Measurements from ENCODE around the gene CBLN3.
A peak's percentile ranks its signal among the peaks of the same experiment; 100 is the strongest.

Gene CBLN3

DNA sequence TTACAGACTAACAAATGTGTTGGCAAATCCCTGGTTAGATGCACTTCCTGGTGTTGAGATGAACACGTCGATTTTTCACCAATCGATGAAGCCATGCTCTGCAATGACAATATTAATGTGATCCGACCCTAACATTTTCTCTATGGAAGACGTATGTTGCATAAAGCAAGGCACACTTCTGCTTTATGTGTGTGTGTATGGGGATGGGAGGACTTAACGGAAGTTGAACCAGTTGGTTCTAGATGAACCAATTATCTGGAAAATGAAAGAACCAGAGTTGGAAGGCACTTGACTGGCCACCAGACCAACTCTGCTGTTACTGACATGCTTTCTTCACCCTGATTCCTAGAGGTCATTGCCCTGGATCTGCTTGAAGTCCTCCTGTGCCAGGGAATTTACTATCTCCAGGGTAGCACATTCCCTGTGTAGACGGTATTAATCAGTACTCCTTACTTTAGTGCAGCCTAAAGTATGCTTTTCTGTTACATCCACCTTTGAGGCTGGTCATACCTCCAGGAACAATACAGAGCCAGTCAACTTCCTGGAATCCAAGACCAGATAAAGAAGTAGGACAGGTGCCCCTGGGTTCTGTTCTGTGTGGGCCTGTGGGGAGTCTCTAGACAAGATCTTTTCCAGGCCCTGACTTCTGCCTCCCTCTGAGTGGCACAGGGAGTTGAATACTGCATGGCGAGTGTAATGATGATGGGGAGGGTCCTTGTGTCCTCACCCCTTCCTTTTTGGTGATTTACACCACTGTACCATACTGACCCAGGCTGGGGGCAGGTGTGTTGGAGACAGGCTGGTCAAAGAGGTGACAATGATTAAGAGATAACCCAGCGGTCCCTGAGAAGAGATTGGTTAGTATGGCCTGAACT is 9.0 kb upstream of the CBLN3 start:
- no peak for DNase-seq

DNA sequence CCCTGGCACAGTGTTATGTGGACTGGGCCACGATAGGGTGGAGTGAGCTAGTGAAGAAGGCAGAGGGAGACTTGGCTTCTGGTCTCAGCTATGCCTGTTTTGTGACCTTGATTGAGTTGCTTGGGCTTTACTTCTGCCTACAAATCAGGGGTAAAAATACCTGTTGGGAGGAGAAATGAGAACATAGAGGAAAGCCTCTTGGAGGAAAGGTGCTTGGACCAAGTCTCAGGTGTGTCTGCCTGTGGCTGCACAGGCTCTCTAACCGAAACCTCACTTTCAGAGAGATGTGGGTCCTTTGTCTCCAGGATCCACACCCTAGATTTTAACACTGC is 8.2 kb upstream of the CBLN3 start:
- no peak for DNase-seq

DNA sequence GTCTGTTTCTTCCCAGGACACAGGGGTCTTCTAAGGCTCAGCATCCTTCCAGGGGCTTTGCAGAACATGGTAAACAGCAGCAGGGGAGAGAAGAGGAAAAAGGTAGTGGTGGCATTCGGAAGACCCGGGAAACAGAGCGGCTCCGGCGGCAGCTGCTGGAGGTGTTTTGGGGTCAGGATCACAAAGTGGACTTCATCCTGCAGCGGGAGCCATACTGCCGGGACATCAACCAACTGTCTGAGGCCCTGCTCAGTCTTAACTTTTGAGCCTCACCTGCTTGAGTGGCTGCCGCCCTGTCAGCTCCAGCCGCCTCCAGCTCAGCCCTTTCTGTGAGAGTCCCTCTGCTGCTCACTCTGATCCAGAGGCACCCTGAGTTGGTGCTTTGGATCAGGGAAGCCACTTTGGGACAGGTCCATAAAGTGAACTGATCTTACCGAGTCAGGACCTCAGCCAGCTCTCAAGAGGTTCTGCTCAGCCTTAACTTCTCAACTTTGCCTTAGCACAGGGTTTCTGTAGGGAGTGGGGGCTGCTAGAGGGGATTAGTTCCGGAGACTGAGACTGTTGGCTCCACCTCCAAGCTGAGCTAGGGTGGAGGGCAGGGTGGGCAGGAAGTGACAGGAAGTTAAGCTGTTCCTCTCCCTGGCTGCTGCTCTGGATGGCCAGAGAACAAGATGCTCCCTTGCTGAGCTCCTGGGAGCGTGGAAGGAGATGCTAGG is 7.7 kb upstream of the CBLN3 start:
- DNase-seq = no peak

DNA sequence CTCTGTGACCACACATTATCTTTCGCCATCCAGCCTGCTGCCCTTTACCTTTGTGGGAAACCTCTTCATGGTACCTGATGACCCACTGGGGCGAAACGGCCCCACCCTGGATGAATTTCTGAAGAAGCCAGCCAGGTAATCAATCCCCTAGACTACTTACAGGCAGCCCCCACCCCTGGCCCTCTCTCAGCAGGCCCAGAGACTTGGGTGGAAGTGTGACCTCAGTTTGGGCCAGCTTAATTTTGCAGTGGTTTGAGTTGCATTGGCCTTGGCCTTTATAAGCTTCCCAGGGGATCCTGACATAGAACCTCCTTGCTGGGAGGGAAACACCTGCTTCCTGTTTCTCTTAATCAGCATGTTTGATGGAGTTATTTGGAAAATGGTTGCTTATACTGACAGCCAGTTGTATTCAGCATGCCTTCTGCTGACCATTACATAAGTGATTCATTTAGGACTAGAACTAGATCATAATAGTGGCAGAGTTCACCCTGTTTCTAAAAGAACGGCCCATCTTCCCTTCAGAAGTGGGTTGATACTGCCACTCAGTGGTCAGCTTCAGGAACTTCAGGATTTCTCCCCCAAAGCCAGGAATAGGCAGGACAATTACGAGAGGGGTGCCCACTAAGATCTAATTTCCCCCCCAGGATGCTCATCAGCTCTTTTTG is 7.0 kb upstream of the CBLN3 start:
- peak; percentile 65 for DNase-seq

DNA sequence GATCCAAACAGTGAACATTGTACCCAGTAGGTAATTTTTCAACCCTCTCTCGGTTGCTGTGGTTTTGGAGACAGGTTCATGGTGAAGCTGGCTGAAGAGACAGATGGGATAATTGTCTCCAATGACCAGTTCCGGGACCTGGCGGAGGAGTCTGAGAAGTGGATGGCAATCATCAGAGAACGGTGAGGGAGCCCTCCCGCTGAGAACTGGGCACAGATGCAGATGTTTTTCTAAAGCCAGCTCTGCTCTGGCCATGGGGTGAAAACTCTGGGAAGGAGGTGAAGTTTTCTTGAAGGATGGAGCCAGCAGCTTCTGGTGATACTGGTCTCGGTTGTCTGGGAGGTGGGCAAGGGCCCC is 6.5 kb upstream of the CBLN3 start:
- no peak for DNase-seq

DNA sequence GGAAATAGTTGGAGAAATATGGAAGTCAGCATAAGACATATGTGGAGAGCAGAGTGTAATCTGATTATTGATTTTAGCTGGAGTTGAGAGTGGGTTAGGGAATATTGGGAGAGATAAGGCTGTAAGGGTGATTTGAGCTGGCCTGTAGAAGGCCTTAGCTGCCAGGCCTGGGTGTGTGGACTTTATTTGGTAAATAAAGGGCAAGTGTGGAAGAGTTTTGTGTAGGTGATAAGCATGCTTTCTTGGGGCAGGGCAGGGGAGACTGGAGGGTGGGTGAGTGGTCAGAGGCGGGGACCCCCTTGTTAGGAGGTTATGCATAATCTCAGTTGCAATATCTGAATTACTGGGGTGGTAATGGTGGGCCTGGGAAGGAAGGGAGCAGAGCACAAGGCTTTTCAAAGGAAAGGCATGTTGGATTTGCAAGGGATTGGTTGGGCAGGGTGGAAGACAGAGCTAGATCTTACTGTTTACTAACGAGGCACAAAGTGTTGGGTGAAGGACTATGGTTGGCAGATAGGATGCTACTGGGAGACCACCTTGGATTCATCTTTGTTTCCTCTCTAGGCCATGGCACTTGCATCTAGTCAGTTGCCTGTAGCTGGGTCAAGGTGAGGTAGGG is 5.8 kb upstream of the CBLN3 start:
- DNase-seq = no peak

DNA sequence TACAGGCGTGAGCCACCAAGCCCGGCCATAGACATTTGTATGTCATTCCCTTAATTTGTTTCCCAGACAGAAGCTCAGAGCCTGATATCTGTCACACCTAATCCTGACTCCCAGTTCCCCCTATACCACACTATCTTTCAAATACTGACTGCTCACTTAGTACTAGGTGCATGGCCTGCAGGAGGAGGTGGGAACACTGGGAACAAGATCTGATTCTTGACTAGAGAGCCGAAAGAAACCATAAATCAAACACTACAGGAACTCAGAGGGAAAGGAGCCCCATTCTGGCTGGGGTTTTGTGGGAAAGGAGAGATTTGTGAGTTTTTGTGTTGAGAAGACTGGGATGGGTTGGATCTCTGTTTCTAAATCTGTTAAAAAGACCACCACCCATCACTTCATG is 5.2 kb upstream of the CBLN3 start:
- DNase-seq = no peak

DNA sequence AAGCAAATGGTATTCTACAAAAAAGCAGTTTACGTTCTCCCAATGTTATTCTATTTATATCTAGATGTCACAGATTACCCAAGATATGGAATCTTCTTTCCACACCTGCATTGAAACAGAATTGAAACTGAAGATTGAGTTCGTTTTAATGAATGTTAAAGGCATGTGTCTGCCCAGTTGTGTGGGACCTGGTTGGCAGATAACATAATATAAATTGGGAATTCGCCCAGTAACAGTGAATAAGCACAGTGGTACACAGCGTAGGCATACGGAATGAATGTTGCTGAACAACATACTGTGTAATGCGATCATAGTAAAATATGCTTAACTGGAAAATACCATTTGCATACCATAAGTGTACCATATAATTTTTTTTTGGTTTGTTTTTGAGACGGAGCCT is 4.6 kb upstream of the CBLN3 start:
- DNase-seq = no peak

DNA sequence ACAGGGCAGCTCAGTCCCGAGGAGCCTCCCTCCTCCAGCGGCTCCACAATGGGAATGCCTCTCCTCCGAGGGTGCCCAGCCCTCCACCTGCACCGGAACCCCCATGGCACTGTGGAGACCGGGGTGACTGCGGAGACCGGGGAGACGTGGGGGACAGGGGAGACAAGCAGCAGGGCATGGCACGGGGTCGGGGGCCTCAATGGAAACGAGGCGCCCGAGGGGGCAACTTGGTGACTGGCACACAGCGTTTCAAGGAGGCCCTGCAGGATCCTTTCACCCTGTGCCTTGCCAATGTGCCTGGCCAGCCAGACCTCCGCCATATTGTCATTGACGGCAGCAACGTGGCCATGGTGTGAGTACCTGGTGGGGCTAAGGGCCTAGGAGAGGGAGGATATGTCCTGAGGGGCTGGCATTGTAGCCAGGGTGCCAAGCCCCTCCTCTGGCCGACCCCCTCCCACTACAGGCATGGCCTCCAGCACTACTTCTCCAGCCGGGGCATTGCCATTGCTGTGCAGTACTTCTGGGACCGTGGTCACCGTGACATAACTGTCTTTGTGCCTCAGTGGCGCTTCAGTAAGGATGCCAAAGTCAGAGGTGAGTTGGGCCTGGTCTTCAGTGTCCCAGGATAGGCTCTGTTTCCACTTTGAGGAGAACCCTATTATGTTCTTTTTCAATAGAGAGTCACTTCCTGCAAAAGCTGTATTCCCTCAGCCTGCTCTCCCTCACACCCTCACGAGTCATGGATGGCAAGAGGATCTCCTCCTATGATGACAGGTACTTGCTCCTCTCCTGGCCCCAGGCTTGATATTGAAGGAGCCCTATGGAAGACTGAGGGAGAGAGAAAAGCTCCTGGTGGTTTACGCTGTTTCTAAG is 3.0 kb upstream of the CBLN3 start:
- no peak for DNase-seq

DNA sequence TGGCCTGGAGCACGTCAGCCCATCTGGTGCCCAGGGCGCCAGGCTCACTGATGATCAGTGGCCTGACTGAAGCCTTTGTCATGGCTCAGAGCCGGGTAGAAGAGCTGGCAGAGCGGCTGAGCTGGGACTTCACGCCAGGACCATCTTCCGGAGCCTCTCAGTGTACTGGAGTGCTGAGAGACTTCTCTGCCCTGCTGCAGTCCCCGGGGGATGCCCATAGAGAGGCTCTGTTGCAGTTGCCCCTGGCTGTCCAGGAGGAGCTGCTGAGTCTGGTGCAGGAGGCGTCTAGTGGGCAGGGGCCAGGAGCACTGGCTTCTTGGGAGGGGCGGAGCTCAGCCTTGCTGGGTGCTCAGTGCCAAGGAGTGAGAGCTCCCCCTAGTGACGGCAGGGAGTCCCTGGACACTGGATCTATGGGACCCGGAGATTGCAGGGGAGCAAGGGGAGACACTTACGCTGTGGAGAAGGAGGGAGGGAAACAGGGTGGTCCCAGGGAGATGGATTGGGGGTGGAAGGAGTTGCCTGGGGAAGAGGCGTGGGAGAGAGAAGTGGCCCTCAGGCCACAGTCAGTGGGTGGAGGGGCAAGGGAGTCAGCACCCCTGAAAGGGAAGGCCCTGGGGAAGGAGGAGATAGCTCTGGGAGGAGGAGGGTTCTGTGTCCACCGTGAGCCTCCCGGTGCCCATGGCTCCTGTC is 2.2 kb upstream of the CBLN3 start:
- peak; percentile 80 for DNase-seq

DNA sequence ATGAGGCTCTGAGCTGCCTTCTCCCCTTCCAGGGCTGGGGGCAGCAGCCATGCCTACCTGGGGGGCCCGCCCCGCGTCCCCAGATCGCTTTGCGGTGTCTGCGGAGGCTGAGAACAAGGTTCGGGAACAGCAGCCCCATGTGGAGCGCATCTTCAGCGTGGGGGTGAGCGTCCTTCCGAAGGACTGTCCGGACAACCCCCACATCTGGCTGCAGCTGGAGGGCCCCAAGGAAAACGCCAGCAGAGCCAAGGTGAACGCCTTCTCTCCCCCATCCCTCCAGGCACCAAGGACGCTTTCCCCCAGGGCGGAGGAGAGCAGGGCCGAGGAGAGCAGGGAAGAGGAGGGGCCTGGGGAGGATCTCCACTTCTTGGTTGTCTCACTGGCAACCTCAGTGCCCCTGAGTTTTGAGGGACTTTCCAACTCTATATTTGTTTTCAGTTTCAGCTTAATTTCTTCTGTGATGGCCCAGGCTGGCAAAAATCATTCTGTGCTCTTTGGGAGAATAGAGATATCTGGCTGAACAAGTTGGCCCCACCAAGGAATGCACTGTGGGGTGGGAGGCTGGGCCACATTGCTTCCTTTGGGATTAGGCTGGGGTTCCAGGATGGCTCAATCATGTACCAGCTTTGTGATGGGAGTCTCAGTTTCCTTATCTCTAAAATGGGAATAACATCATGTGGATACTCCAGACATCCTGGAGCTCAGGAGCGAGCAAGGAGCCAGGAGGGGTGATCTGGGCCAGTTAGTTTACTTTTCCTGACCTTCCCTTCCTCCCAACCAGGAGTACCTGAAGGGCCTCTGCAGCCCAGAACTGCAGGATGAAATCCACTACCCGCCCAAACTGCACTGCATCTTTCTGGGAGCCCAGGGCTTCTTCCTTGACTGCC is 1.5 kb upstream of the CBLN3 start:
- DNase-seq = no peak

DNA sequence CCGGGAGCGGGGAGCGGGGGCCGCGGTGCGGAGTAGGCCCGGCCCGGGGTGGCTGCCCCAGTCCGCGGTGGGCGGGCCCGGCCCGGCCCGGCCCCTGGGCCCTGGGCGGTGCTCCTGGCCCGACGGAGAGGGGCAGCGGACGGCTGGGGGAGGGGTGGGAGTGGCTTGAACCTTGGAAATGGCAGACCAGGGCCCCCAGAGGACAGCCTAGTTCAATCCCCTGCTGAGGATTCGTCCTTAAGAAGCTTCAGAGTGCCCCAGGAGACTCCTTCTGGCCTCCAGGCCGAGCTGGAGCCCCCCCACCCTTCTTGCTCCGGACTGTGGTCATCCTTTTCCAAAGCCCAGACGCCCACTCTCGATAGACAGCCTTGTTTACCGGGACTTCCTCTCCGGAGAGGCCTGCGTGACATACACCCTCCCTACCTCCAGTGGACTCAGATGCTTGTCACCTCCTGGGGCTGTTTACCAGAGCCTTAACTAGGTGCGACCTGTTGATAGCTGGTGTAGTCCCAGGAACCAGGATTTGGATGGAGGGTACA is 744 bp upstream of the CBLN3 start:
- peak; percentile 70 for DNase-seq

DNA sequence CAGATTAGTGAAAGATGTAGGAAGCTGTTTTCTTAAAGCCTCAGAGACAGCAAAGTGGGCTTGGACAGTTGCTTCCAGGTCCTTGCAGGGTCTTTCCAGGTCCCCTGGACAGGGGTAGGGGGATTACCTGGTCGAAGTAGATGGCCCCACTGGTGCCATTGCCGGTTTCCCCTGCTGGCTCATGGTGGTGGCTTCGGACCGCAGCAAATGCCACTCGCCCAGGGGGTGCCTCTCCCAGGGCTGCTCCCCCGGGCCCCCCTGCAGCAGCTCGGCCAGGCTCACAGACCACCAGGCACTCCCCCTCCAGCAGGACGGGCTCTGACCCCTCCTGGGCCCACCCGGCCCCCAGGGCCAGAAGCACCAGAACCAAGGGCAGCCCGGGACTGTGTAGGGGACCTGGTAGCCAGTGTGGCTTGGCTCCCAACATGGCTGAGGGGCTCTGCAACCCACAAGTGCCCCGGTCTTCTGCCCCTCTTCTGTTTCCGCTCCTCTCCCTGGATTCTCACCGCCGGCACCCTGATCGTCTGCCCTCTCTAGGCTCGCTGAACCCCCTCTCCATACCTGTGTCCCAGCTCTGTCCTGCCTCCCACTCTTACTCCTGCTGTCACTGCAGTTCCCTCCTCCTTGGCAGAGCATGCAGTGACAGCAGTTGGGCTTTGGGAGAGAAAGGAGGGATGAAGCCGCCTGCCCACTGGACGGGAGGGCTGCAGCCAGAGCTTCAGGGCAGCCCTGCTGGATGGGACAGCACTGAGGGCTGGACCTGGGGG is 657 bp downstream of the CBLN3 start:
- DNase-seq = no peak

DNA sequence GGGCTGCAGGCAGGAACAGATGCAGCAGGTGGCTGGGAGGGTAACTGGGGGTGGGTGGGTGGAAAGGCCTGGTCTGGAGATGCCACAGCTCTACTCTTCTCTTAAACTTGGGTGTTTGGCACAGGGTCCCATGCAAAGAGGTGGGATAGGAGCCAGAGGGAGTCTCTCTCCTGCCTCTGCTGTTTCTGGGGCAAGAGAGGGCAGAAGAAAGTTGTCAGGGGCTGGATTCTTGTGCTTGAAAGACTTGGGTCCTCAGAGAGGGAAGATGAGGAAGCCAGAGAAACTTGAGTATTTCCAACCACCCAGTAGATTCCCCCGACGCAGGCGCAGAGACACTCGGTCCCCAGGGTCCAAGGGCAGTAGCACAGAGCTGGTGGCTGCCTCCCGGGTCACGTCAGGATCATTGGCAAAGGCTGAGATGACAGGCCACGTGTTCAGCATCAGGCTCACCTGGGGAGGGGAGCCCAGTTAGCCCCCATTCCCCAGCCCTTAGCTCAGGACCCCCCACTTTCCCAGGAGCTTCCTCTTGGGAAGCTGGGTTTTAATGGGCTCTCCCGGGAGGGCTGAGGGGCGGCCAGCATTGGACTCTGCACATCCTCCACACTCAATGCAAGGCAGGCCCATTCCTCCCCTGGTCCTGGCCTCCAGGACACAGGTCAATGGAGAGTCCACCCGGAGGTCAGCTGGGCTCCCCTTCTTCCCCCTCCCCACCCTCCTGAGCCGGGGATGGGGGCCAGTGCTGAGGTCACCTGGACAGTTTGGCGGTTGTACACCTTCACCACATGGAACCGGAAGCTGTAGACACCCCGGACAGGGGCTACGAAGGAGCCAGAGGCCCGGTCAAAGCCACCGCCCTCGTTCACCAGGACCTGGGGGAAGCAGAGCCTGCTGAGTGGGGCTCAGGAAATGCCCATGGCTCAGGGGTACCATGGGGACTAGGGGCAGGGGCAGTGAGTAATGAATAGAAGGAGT is 1.6 kb downstream of the CBLN3 start:
- no peak for DNase-seq

DNA sequence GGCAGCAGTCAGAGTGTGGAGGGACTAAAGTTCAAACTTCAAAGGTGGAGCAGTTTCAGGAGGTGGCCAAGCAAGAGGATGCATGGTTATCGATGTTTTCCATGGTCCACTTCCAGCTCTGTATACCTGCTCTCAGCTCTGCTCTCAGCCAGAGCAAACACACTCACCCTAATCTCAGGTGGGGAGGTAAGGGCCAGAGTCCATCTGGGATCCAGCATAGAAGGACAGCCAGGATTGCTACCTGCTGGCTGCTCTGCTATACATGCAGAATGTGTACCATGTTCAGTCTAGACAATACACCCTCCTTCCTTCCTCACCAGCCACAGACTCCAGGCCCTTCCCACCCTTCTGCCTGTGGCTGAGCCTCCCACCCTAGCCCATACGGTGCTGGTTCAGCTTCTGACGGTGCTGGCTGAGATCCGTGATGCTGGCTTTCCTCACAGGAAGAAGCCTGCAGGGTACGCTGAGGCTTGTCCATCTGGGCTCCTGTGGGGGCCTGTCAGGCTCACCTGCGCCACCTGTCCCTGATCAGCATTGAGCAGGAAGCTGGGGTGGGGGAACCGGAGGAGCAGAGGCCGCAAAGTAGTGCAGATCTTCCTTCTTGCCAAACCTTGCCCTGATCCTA is 2.4 kb downstream of the CBLN3 start:
- DNase-seq = no peak

DNA sequence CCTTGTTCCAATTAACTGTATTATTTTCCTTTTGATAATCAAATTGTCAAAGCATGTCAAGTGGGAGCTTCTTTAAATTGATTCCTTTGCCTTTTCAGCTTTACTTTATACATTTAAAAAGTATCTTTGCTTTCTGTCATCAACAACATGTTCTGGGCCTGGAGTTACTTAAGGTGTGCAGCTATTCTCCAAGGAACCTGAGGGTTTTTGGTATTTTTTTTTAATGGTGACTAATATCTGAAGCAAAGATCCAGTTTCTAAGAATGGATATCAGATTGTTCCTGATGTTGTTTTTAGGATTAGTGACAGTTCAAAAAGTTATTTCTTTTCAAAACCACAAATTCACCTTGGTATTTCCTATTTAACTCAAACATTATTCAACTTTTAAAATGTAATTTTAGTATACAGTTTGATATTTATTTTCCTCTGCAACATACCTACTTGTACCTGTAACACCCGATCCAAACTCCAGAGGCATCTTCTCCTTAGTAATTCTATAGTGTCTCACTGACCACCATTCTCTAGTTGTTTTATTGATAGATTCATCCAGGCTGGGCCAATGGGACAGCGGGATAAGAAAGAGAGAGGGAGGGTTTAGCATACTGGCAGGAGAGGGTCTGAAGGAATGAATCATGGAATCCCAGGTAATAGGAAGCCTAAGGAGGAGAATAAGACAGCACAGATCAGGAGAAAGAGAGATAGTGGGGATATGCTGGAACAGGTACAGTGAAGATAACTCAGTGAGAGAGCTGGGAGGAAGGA is 3.1 kb downstream of the CBLN3 start:
- DNase-seq = no peak

DNA sequence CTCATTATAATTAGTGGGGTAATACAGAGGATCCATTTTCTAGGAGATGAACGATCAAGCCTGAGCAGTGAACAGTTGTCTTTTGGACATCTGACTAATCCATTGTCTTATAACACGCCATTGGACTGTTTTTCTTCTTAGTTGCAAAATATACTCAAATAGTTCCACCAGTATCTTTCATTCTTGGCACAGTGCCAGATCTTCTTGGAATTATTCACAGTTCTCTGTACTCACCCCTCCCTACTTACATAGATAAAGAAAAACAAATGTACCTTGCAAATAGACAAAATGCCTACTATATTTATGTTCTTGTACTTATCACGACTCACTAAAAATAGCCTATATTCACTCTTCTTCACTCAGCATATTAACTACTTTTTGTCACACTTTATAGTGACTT is 3.8 kb downstream of the CBLN3 start:
- no peak for DNase-seq
